ENCODE data around the gene CCDC85A. TPM values are rescaled to one million over a fixed set of nuclear protein-coding genes. Genes with fewer than 3 reads are reported as not detected.

The CCDC85A gene
- total and polyA plus RNA-seq, 2 of the 4 experiments (the other 2 are of a cell fraction): 1.1 to 2.2 TPM

GRCh38 chr2:56331810-56332209, 148.0 kb downstream of the CCDC85A start:
- ChIA-PET POLR2A (ENCODE audit: unreplicated experiment) (no interaction called here), CTCF (no interaction called here)
- Histone ChIP-seq H2AK5ac (ENCODE audit: low read depth, low read length) (no peak overlapping the region), H3K27ac (ENCODE audit: insufficient read depth, low read length) (no peak overlapping the region), H3K4ac (ENCODE audit: low read depth, low read length) (no peak overlapping the region), H2BK15ac (ENCODE audit: low read depth, low read length) (no peak overlapping the region), H4K20me1 (ENCODE audit: insufficient read depth, low read length) (no peaks in the 10 kb centered on the region), H3K4me2 (ENCODE audit: low read depth, low read length) (no peak overlapping the region), H3K18ac (ENCODE audit: low read depth, low read length) (no peak overlapping the region), H2BK5ac (ENCODE audit: low read depth, low read length, poor library complexity, severe bottlenecking) (no peak overlapping the region), H3K9me1 (ENCODE audit: insufficient read depth, low read length) (no peaks in the 10 kb centered on the region), H3K9me3 (ENCODE audit: control insufficient read depth, insufficient read depth, low read length) (peaks cover 3% of the 10 kb centered on the region; the same call in 1 of the 2 replicates), H3K14ac (replicated peaks; ENCODE audit: low read depth, low read length) (no peak overlapping the region), H3K56ac (ENCODE audit: extremely low read depth, insufficient read depth, low read length) (no peak overlapping the region), H2AFZ (replicated peaks; ENCODE audit: low read length, poor library complexity) (no peak overlapping the region), H3K4me3 (ENCODE audit: insufficient read depth, low read depth, low read length) (no peak overlapping the region), H3K36me3 (ENCODE audit: control insufficient read depth, insufficient read depth, low read length) (no peaks in the 10 kb centered on the region), H3K23ac (ENCODE audit: low read depth, low read length) (no peak overlapping the region), H2BK20ac (ENCODE audit: low read depth, low read length) (no peak overlapping the region), H3K79me1 (ENCODE audit: low read depth in 1 of 2, low read length in 2 of 2) (no peaks in the 10 kb centered on the region), H2AK9ac (replicated peaks; ENCODE audit: low read depth, low read length, poor library complexity) (no peak overlapping the region), H4K8ac (ENCODE audit: low read depth in 2 of 2, low read length in 2 of 2) (no peak overlapping the region), H4K91ac (ENCODE audit: insufficient read depth, low read depth, low read length) (no peak overlapping the region), H3K4me1 (ENCODE audit: control insufficient read depth, insufficient read depth, low read length) (no peaks in the 10 kb centered on the region), H3K9ac (ENCODE audit: low read depth, low read length) (no peak overlapping the region), H2BK120ac (ENCODE audit: low read depth, low read length) (no peak overlapping the region), H3K27me3 (ENCODE audit: control insufficient read depth, insufficient read depth, low read length) (no peaks in the 10 kb centered on the region), H4K5ac (ENCODE audit: low read depth, low read length) (no peak overlapping the region)
- TF ChIP-seq USF2 (IDR thresholded peaks at IDR 0.05; ENCODE audit: low read depth, low read length) (no peak), MXI1 (IDR thresholded peaks at IDR 0.05; ENCODE audit: borderline replicate concordance, low read depth, low read length) (no peak), BHLHE40 (IDR thresholded peaks at IDR 0.05; ENCODE audit: low read depth, low read length) (no peak), CTCF (conservative IDR thresholded peaks at IDR 0.05; ENCODE audit: low read depth, low read length) (no peak), FOS (IDR thresholded peaks at IDR 0.05; ENCODE audit: low read depth, low read length) (no peak), MAFK (IDR thresholded peaks at IDR 0.05; ENCODE audit: low read depth, low read length) (no peak), ELK1 (IDR thresholded peaks at IDR 0.05; ENCODE audit: borderline replicate concordance, low read depth, low read length) (no peak), NFE2L2 (IDR thresholded peaks at IDR 0.05; ENCODE audit: low read depth, low read length) (no peak), CEBPB (IDR thresholded peaks at IDR 0.05; ENCODE audit: low read depth, low read length) (no peak), POLR2A (IDR thresholded peaks at IDR 0.05; ENCODE audit: low read depth, low read length) (no peak), RAD21 (IDR thresholded peaks at IDR 0.05; ENCODE audit: low read length) (no peak), RCOR1 (IDR thresholded peaks at IDR 0.05; ENCODE audit: insufficient replicate concordance, low read length) (no peak), RFX5 (IDR thresholded peaks at IDR 0.05; ENCODE audit: low read depth, low read length) (no peak), CHD1 (IDR thresholded peaks at IDR 0.05; ENCODE audit: low read depth, low read length) (no peak), SMC3 (IDR thresholded peaks at IDR 0.05; ENCODE audit: low read depth, low read length) (no peak), MAZ (IDR thresholded peaks at IDR 0.05; ENCODE audit: borderline replicate concordance, low read depth, low read length) (no peak)
- ATAC-seq (ENCODE audit: low read depth) (no peak), DNase-seq (no peak)
- no TSS peak for BruUV-seq (replicated peaks)
- intact Hi-C loops (cut with micrococcal nuclease) (no loop called here), in situ Hi-C loops (cut with MboI; ENCODE audit: low sequenced_read_pairs) (no loop called here), dilution Hi-C loops (cut with HindIII; ENCODE audit: low sequenced_read_pairs, unreplicated experiment) (no loop called here)
- no CpG with 5 or more reads among the region's 7 CpGs for WGBS, 2 experiments (ENCODE audit: extremely low coverage in 2 of 2, insufficient read length in 1 of 2)

Measured in IMR-90 (cell line).